ENCODE measurements around the gene COA1.

DNA sequence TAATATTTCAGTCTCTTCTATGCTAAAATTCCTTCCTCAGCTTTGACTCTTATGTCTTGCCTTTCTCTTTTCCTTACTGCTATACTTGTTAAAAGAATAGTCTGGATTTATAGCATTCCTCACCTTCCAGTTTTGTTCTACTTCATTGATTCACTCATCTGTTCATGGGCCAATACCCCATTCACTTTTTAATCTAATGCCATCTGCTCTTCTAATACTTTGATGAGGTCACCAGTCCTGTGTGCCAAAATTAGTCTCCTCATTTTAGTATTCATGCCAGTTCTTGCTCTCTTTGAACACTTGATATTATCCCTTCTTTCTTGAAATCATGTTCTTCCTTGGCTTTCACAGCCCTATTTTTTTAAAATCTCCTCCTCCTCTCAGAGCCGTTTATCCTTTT lies 127.1 kb downstream of the COA1 start:
- TF ChIP-seq POLR2AphosphoS5 (IDR thresholded peaks at IDR 0.05) (no peak), CTCF (IDR thresholded peaks at IDR 0.05) (no peak), POLR2A (IDR thresholded peaks at IDR 0.05) (no peak)
